GM23248 (cell line): ENCODE data around the gene HSD17B8. TPM values are rescaled to one million over a fixed set of nuclear protein-coding genes. Genes with fewer than 3 reads are reported as not detected.

Experiments
- DNase-seq: peaks from one replicate; pipeline ENCODE4 v3.0.0-alpha.2; 2015
- H2AFZ ChIP-seq: fragments of 200-600 bp; sonication (generic); 2 replicates; pipeline ENCODE4 v1.6.1; 2016; ENCODE audit warnings: antibody characterized with exemption
- H3F3A ChIP-seq: fragments of 200-600 bp; sonication (generic); 2 replicates; pipeline ENCODE4 v1.6.1; 2016; ENCODE audit warnings: mild to moderate bottlenecking, antibody characterized with exemption, mixed run types; ENCODE audit not compliant: insufficient read depth
- H3K27ac ChIP-seq: fragments of 200-600 bp; sonication (generic); 2 replicates; pipeline ENCODE4 v1.5.1; 2016; ENCODE audit warnings: mild to moderate bottlenecking
- H3K27me3 ChIP-seq: fragments of 200-600 bp; sonication (generic); replicated peaks from 2 replicates; pipeline ENCODE4 v1.6.1; 2016; ENCODE audit warnings: mild to moderate bottlenecking; ENCODE audit not compliant: insufficient read depth
- H3K36me3 ChIP-seq: fragments of 200-600 bp; sonication (generic); 2 replicates; pipeline ENCODE4 v1.6.1; 2016; ENCODE audit warnings: low read depth, mild to moderate bottlenecking
- H3K4me1 ChIP-seq: fragments of 200-600 bp; sonication (generic); 2 replicates; pipeline ENCODE4 v1.6.1; 2016; ENCODE audit warnings: mild to moderate bottlenecking; ENCODE audit not compliant: insufficient read depth
- H3K4me2 ChIP-seq: fragments of 200-600 bp; sonication (generic); one replicate; pipeline ENCODE4 v1.6.1; 2016; ENCODE audit warnings: mild to moderate bottlenecking; ENCODE audit not compliant: unreplicated experiment
- H3K4me3 ChIP-seq: fragments of 200-600 bp; sonication (generic); 2 replicates; pipeline ENCODE4 v1.5.1; 2016; ENCODE audit warnings: mild to moderate bottlenecking
- H3K79me2 ChIP-seq: fragments of 200-600 bp; sonication (generic); 2 replicates; pipeline ENCODE4 v1.6.1; 2016; ENCODE audit warnings: mild to moderate bottlenecking; ENCODE audit not compliant: insufficient read depth
- H3K9ac ChIP-seq: fragments of 200-600 bp; sonication (generic); 2 replicates; pipeline ENCODE4 v1.6.1; 2016; ENCODE audit warnings: mild to moderate bottlenecking
- H3K9me2 ChIP-seq: fragments of 200-600 bp; sonication (generic); 2 replicates; pipeline ENCODE4 v1.6.1; 2016; ENCODE audit warnings: mixed run types, mild to moderate bottlenecking, moderate library complexity; ENCODE audit not compliant: insufficient read depth
- H3K9me3 ChIP-seq: fragments of 200-600 bp; sonication (generic); one replicate; pipeline ENCODE4 v1.6.1; 2017; ENCODE audit warnings: low read depth
- H4K20me1 ChIP-seq: fragments of 200-600 bp; sonication (generic); 2 replicates; pipeline ENCODE4 v1.6.0; 2016; ENCODE audit not compliant: insufficient read depth
- EZH2 ChIP-seq: fragments of 200-600 bp; sonication (generic); IDR thresholded peaks from 2 replicates; pipeline ENCODE4 v1.6.1; 2018; ENCODE audit warnings: antibody characterized with exemption, mild to moderate bottlenecking; ENCODE audit not compliant: insufficient read depth, poor library complexity, severe bottlenecking
- EZH2phosphoT487 ChIP-seq: fragments of 200-600 bp; sonication (generic); IDR thresholded peaks from 2 replicates; pipeline ENCODE4 v1.6.1; 2018; ENCODE audit warnings: antibody characterized with exemption, moderate library complexity, mild to moderate bottlenecking, low read depth; ENCODE audit not compliant: insufficient read depth
- WGBS, 2 experiments: methylation state at CpG; one replicate each; pipeline ENCODE4 v1.1.6; 2015 to 2017; ENCODE audit warnings: low lambda C conversion rate in 2 of 2, low coverage in 1 of 2; ENCODE audit errors: missing lambda C conversion rate in 2 of 2; 5-methylcytosine and 5-hydroxymethylcytosine counted together
- in situ Hi-C: fragments of 300-500 bp; cut with MboI; formaldehyde crosslinking; loops from 2 replicates; pipeline ENCODE4 v1.15.0; 2020
- polyA plus RNA-seq: library from polyadenylated mRNA; unstranded; fragments of >200 nt; fragmentation: Nextera tagmentation; extraction: Ambion mirVana; gene quantifications from 2 replicates; pipeline ENCODE4 v1.2.1, GENCODE V29; 2016
- total RNA-seq: library from RNA; depleted of rRNA; stranded (reverse); fragments of >200 nt; shearing (Covaris generic); gene quantifications from 2 replicates; pipeline ENCODE4 v1.2.3, GENCODE V29; 2014

Gene HSD17B8
- total and polyA plus RNA-seq, 2 experiments from 2014 or later: 3.7 to 5.6 TPM

DNA sequence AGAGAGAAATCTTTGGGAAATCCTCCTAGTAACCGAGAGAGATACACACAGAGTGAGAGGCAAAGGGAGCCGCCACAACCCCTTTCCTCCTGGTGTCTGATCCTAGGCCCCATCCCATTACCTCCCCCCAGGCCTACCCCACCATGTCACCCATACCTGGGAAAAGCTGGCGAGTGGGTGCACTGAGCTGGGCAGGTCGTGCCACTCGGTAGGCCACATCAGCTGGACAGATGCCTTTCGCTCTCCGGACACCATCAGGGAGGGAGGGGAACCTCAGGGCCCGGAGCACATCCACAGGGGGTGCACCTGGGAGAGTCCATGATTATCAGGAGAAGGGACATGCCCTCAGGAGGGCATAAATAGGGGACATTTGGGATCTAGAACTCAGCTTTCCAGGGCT, 15.3 kb upstream of the HSD17B8 start:
- in situ Hi-C loops: no loop called here
- no peaks in the 10 kb centered on the region for H3K4me1 ChIP-seq

DNA sequence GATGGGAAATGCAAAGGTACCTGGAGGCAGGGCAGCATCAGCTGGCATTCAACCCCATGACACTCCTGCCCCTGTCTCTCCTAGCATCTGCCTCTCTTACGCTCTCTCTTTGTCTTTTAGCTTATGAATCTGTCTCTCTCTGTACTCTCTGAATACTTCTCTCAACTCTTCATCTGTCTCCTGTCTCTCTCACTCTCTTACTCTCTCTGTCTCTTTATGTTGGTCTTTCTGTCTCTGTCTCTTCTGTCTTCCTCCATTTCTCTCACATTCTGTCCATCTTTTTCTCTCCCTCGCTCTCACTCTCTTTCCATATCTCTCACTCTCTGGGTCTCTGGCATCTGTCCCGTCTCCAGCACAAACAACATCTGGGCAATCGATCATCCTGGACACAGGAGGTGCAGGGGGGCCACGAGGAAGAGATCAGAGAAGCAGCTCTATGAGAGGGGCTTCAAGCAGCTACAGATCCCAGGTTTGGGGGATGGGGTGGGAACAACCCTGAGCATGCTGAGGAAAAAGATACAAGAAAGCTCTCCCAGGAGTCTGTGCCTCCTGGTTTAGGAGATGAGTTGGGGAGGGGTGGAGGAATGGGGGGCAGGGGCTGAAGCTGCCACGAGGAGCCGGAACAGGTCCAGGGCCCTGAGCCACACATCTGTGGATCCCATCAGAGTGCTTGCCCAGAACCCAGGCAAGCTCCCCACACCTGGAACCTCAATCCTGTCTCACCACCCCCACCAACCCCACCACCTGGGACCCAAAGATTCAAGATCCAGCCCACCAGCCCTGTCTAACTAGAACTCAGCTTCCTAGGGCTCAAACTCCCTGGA, 14.6 kb upstream of the HSD17B8 start:
- Histone ChIP-seq H3K9me3 (no peaks in the 10 kb centered on the region), H3K4me2 (no peak overlapping the region), H3F3A (0 out of 2 replicates have a peak, but pooled peaks cover 8% of the 10 kb centered on the region), H3K27ac (no peak overlapping the region), H3K9me2 (no peaks in the 10 kb centered on the region), H3K79me2 (no peaks in the 10 kb centered on the region), H3K36me3 (peaks cover under 1% of the 10 kb centered on the region; the same call in 1 of the 2 replicates), H2AFZ (no peak overlapping the region), H4K20me1 (no peaks in the 10 kb centered on the region), H3K27me3 (peaks cover 15% of the 10 kb centered on the region), H3K9ac (no peak overlapping the region), H3K4me3 (no peak overlapping the region), H3K4me1 (no peaks in the 10 kb centered on the region)
- in situ Hi-C loops: no loop called here
- TF ChIP-seq EZH2 (no peak), EZH2phosphoT487 (no peak)
- 39 to 48% methylated on average over 5 to 7 of the region's 7 CpGs for WGBS, 2 experiments
- no peak for DNase-seq

More for the DNA sequence above, 15.3 kb upstream of the HSD17B8 start:
- H3K27ac ChIP-seq: no peak overlapping the region
- DNase-seq: no peak
- H3F3A ChIP-seq: 0 out of 2 replicates have a peak, but pooled peaks cover 7% of the 10 kb centered on the region
- H3K4me3 ChIP-seq: no peak overlapping the region
- TF ChIP-seq EZH2: no peak
- WGBS, 2 experiments: 68 to 69% methylated on average over 8 of the region's 8 CpGs
- H3K27me3 ChIP-seq: peaks cover 15% of the 10 kb centered on the region
- H3K79me2 ChIP-seq: no peaks in the 10 kb centered on the region
- H3K9ac ChIP-seq: no peak overlapping the region
- H3K9me2 ChIP-seq: no peaks in the 10 kb centered on the region
- H2AFZ ChIP-seq: no peak overlapping the region
- H3K4me2 ChIP-seq: no peak overlapping the region
- H3K36me3 ChIP-seq: no peaks in the 10 kb centered on the region; the same call in 1 of the 2 replicates
- no peaks in the 10 kb centered on the region for H4K20me1 ChIP-seq
- H3K9me3 ChIP-seq: no peaks in the 10 kb centered on the region

DNA sequence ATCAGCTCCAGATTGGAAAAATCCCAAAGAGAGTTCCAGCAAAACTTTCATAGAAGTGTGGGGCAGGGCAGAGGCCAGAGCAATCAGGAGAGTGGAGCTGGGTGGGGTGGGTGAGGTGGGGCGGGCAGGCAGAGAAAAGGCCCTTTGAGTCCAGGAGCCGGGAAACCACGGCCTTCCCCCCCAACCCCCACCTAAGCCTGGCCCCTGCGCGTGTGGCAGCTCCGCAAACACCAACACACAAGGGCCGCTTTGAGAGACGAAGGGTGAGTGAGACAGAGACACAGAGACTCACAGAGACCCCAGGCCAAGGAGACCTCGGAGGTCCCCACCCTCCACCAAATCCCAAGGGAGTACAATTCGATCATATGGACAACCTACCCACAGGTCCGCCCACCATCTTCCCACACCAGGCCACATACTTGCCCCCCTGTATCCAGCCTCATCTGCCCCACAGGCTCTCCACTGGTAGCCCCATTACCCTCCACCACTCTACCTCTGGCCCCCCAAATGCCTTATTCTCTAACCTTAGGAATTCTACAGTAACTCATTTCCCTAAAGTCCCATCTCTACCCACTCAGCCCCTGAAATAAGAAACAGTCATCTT, 13.8 kb upstream of the HSD17B8 start:
- DNase-seq: no peak
- no peak overlapping the region for H3K27ac ChIP-seq
- no peak overlapping the region for H3K4me3 ChIP-seq
- no peak for TF ChIP-seq EZH2
- no peak for TF ChIP-seq EZH2phosphoT487
- H3K9ac ChIP-seq: no peak overlapping the region
- H3K9me2 ChIP-seq: no peaks in the 10 kb centered on the region
- no peaks in the 10 kb centered on the region for H4K20me1 ChIP-seq
- peaks cover 15% of the 10 kb centered on the region for H3K27me3 ChIP-seq
- H3K4me2 ChIP-seq: no peak overlapping the region
- H3K36me3 ChIP-seq: peaks cover 8% of the 10 kb centered on the region; the same call in 1 of the 2 replicates
- H3F3A ChIP-seq: 0 out of 2 replicates have a peak, but pooled peaks cover 8% of the 10 kb centered on the region
- 82 to 85% methylated on average over 5 to 11 of the region's 11 CpGs for WGBS, 2 experiments
- no peaks in the 10 kb centered on the region for H3K79me2 ChIP-seq
- no peaks in the 10 kb centered on the region for H3K4me1 ChIP-seq
- in situ Hi-C loops: no loop called here
- H3K9me3 ChIP-seq: no peaks in the 10 kb centered on the region
- H2AFZ ChIP-seq: no peak overlapping the region

DNA sequence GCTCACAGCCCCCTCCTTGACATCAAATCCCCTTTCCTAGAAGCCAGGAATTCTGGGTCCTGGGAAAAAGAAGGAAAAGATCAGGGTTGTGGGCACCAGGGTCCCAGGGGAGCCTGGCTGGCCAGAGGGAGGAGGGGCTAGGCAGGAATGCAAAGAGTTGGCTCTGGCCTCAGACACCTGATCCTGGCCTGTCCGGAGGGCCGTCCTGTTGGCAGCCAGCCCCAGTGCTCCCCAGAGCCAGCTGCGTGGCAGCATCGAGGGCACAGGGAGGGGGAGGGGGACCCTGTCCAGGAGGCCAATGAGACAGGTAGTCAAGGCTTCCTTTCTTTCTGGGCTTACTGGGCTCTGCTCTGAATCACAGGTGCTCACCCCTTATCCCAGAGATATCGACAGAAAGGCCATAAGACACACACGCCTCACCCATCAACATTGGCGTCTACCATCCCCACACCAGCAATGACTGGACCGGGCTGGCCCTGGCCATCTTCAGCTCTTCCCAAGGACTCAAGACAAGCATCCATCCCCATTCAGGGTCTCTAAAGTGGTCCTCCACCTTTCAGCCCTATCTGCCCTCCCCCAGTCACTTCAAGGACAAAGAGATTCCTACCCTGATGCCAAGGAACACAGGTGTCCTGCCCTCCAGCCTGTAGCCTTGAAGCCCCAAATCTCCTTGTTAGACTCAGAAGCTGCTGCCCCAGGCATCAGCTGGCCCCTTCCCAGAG, 12.9 kb upstream of the HSD17B8 start:
- peaks cover 1% of the 10 kb centered on the region; the same call in 1 of the 2 replicates for H3K79me2 ChIP-seq
- 64 to 69% methylated on average over 8 of the region's 8 CpGs for WGBS, 2 experiments
- no peaks in the 10 kb centered on the region for H3K9me3 ChIP-seq
- H2AFZ ChIP-seq: no peak overlapping the region
- no peaks in the 10 kb centered on the region for H4K20me1 ChIP-seq
- no peak overlapping the region for H3K27ac ChIP-seq
- peaks cover 15% of the 10 kb centered on the region for H3K27me3 ChIP-seq
- H3K4me2 ChIP-seq: no peak overlapping the region
- no peak overlapping the region for H3K4me3 ChIP-seq
- no peak for TF ChIP-seq EZH2phosphoT487
- no peak for TF ChIP-seq EZH2
- in situ Hi-C loops: no loop called here
- no peaks in the 10 kb centered on the region for H3K9me2 ChIP-seq
- DNase-seq: no peak
- H3K4me1 ChIP-seq: no peaks in the 10 kb centered on the region
- no peak overlapping the region for H3K9ac ChIP-seq
- H3F3A ChIP-seq: 0 out of 2 replicates have a peak, but pooled peaks cover 8% of the 10 kb centered on the region
- peaks cover 11% of the 10 kb centered on the region; the same call in 1 of the 2 replicates for H3K36me3 ChIP-seq
